Adrenal gland (tissue), 12 donors: Measurements from ENCODE around the gene ERAL1. TPM values are rescaled to one million over a fixed set of nuclear protein-coding genes. Genes with fewer than 3 reads are reported as not detected.

ENCODE experiments used
- DNase-seq, 7 donors: peaks; one replicate each; pipeline ENCODE4 v3.0.0-alpha.2; 2019 to 2020
- H3K27ac ChIP-seq, 5 donors: fragments of 200-600 bp; sonication (generic) in 4 of 5; 1 replicate in 3 of 5; 2 replicates in 2 of 5; pipeline versions ENCODE4 v1.5.1 to v1.8.0; 2016 to 2020; ENCODE audit warnings: mild to moderate bottlenecking in 1 of 5
- H3K27me3 ChIP-seq: fragments of 200-600 bp; 2 replicates; pipeline ENCODE4 v1.8.0; 2021
- H3K36me3 ChIP-seq, 2 donors: fragments of 200-600 bp; replicated peaks in 1 of 2; 1 replicate in 1 of 2; 2 replicates in 1 of 2; pipeline versions ENCODE4 v1.5.1 to v1.8.0; 2018 to 2022
- H3K4me1 ChIP-seq, 2 donors: fragments of 200-600 bp; replicated peaks in 1 of 2; 1 replicate in 1 of 2; 2 replicates in 1 of 2; pipeline versions ENCODE4 v1.5.1 to v1.8.0; 2018 to 2021
- H3K4me3 ChIP-seq, 4 donors: fragments of 200-600 bp; sonication (generic) in 3 of 4; one replicate each; pipeline ENCODE4 v1.5.1; 2016 to 2018
- H3K9me3 ChIP-seq, 3 donors: fragments of 200-600 bp; sonication (generic) in 1 of 3; replicated peaks in 1 of 3; 1 replicate in 2 of 3; 2 replicates in 1 of 3; pipeline versions ENCODE4 v1.5.1 to v1.8.0; 2016 to 2021
- CTCF ChIP-seq, 6 experiments: fragments of 450-650 bp in 4 of 6; fragments of 200-600 bp in 2 of 6; sonication (generic) in 1 of 6; IDR thresholded peaks; 1 replicate in 5 of 6; 2 replicates in 1 of 6; pipeline versions ENCODE4 v1.5.1 to v1.8.0; 2016 to 2021; ENCODE audit warnings: antibody characterized with exemption in 6 of 6, mild to moderate bottlenecking in 2 of 6, moderate library complexity in 1 of 6
- POLR2A ChIP-seq, 2 donors: fragments of 450-650 bp; IDR thresholded peaks; one replicate each; pipeline ENCODE4 v1.6.1; 2017; ENCODE audit warnings: antibody characterized with exemption in 2 of 2, mild to moderate bottlenecking in 2 of 2, moderate library complexity in 1 of 2
- WGBS, 4 donors: extraction: QIAGEN DNeasy Blood & Tissue Kit in 2 of 4; methylation state at CpG; one replicate each; pipeline versions ENCODE4 v1.1.5 to v1.1.7; 2013 to 2017; 5-methylcytosine and 5-hydroxymethylcytosine counted together
- intact Hi-C, 2 donors: fragments of 100-400 bp; cut with DNase I; formaldehyde crosslinking; loops; one replicate each; pipeline versions ENCODE4 v1.14.1 to v1.15.0; 2022 to 2023
- polyA plus RNA-seq, 3 donors: library from polyadenylated mRNA; stranded (reverse); fragments of 200-250 nt in 2 of 3; fragments of 350-450 nt in 1 of 3; fragmentation: Illumina TruSeq in 1 of 3; extraction: RNeasy Lipid Tissue Mini Kit (QIAGEN cat#74804) in 1 of 3; gene quantifications; one replicate each; pipeline ENCODE4 v1.2.3, GENCODE V29; 2013 to 2014
- total RNA-seq, 9 donors: library from RNA; depleted of rRNA in 4 of 9; stranded (reverse); fragments of >200 nt in 4 of 9; fragments of 120-200 nt in 1 of 9; fragmentation: NEBNext Ultra II Directional in 1 of 9; extraction: Animal tissue kit (Norgen Biotek cat#: 25700) in 1 of 9; gene quantifications; one replicate each; pipeline versions ENCODE4 v1.1.0 to v1.2.4, GENCODE V29; 2013 to 2023
- donor health status: healthy with polysubstance abuse.
- donor health status: Bipolar disorder and iron deficiency.
- donor health status: DM: yes; HTN: yes; CAD: no.
- donor health status: DM: no; HTN: no; CAD: no.
- donor health status: DM: no; HTN: no; CAD: no.
- donor health status: DM: yes; HTN: yes; CAD: no.

The ERAL1 gene
- total and polyA plus RNA-seq, 12 donors: 42.8 to 80.8 (median 55.1) TPM

- intact Hi-C loops: no loop called here
- Histone ChIP-seq H3K4me3 (no peak overlapping the region), H3K9me3 (no peaks in the 10 kb centered on the region), H3K27me3 (no peaks in the 10 kb centered on the region), H3K27ac (peak overlapping the region in 1 of 5 donors; percentile 76), H3K4me1 (peaks cover 8 to 34% of the 10 kb centered on the region in 2 donors), H3K36me3 (peaks cover 0 to 61% of the 10 kb centered on the region in 2 donors)
- 75 to 93% (median 85%) methylated on average over 2 to 7 of the region's 7 CpGs for WGBS, 4 donors
- no peak for DNase-seq
- TF ChIP-seq CTCF (IDR thresholded peaks at IDR 0.05): no peak
Observed at GRCh38 chr17:28906706-28907438, 52.1 kb downstream of the ERAL1 start.

- Histone ChIP-seq H3K4me1 (peaks cover 8 to 28% of the 10 kb centered on the region in 2 donors), H3K4me3 (no peak overlapping the region), H3K27me3 (no peaks in the 10 kb centered on the region), H3K36me3 (peaks cover 0 to 72% of the 10 kb centered on the region in 2 donors), H3K27ac (peak overlapping the region in 2 of 5 donors; percentile 55 to 76), H3K9me3 (no peaks in the 10 kb centered on the region)
- TF ChIP-seq CTCF (IDR thresholded peaks at IDR 0.05) (no peak), POLR2A (IDR thresholded peaks at IDR 0.05) (no peak)
- intact Hi-C loops: no loop called here
- DNase-seq: no peak
- 72 to 86% (median 78%) methylated on average over 3 of the region's 3 CpGs for WGBS, 4 donors
Observed at GRCh38 chr17:28907709-28908475, 53.1 kb downstream of the ERAL1 start.

- H3K27me3 ChIP-seq: no peaks in the 10 kb centered on the region
- 48 to 59% (median 49%) methylated on average over 5 to 6 of the region's 6 CpGs for WGBS, 4 donors
- no peaks in the 10 kb centered on the region for H3K9me3 ChIP-seq
- TF ChIP-seq CTCF (IDR thresholded peaks at IDR 0.05) (no peak), POLR2A (IDR thresholded peaks at IDR 0.05) (no peak)
- no peak overlapping the region for H3K4me3 ChIP-seq
- H3K4me1 ChIP-seq: peaks cover 8 to 23% of the 10 kb centered on the region in 2 donors
- peaks cover 0 to 80% of the 10 kb centered on the region in 2 donors for H3K36me3 ChIP-seq
- intact Hi-C loops: no loop called here
- H3K27ac ChIP-seq: peak overlapping the region in 2 of 5 donors; percentile 55 to 76
- DNase-seq: peak in 6 of 7 donors; percentile 61 to 74 (median 69)
Observed at GRCh38 chr17:28908640-28909167, 53.9 kb downstream of the ERAL1 start.

GRCh38 chr17:28910534-28910933 lies 55.7 kb downstream of the ERAL1 start:
- Histone ChIP-seq H3K4me1 (peaks cover 8 to 23% of the 10 kb centered on the region in 2 donors), H3K27me3 (no peaks in the 10 kb centered on the region), H3K9me3 (no peaks in the 10 kb centered on the region), H3K4me3 (no peak overlapping the region), H3K27ac (no peak overlapping the region), H3K36me3 (peaks cover 0 to 96% of the 10 kb centered on the region in 2 donors)
- TF ChIP-seq POLR2A (IDR thresholded peaks at IDR 0.05): no peak
- no peak for TF ChIP-seq CTCF (IDR thresholded peaks at IDR 0.05)
- 90 to 100% (median 97%) methylated on average over 1 of the region's 1 CpG for WGBS, 4 donors
- intact Hi-C loops: loop anchor here in 1 of 2 donors (10.0 kb wide), 2 partner anchors 56 to 156 kb away; partner anchors contain the start of gene ERAL1
- no peak for DNase-seq
